ENCODE measurements around the gene SLC22A2. TPM values are rescaled to one million over a fixed set of nuclear protein-coding genes. Genes with fewer than 3 reads are reported as not detected.

Gene SLC22A2
- total and polyA plus RNA-seq, 10 of the 15 experiments (the other 5 are each of a cell fraction or from before 2014, with no cell fraction given): 0.12 TPM; not detected in 9

DNA sequence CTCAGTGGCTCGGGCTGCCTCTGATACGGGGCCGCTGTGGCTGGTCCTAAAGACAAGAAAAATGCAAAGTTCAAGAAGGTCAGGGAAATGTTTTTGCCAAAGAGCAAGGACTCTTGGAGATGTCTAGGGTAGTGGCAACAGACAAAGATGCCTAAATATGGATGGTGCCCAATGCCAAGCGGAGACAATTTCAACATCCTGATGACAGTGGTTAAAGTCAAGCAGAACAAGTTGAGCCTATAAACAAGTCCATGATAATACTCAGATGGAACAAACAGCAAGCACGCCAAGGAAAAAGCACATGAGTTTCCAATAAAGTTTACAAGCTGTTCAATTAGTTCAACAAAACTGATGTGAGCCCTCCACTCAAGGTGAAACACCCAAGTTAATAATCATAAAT, 85.9 kb downstream of the SLC22A2 start:
- no peak overlapping the region for H3K4me2 ChIP-seq (ENCODE audit: control insufficient read depth, insufficient read depth)
- H3K79me2 ChIP-seq (ENCODE audit: control insufficient read depth, insufficient read depth, low read length): no peaks in the 10 kb centered on the region
- intact Hi-C loops (cut with micrococcal nuclease; ENCODE audit: unreplicated experiment) (no loop called here), in situ Hi-C loops (cut with MboI) (no loop called here)
- ChIA-PET POLR2A (no interaction called here), SMC1A (ENCODE audit: uncharacterized antibody, unreplicated experiment) (no interaction called here), CTCF (no interaction called here), RAD21 (ENCODE audit: unreplicated experiment) (no interaction called here)
- DNase-seq (ENCODE audit: low read depth, low spot score): no peak
- no peak overlapping the region for H3K9ac ChIP-seq (ENCODE audit: control insufficient read depth, insufficient read depth, low read length)
- no peaks in the 10 kb centered on the region for H3K4me1 ChIP-seq (ENCODE audit: control insufficient read depth, insufficient read depth, low read length)
- TF ChIP-seq CBFB (IDR thresholded peaks at IDR 0.05; ENCODE audit: low read depth) (no peak), SREBF2 (IDR thresholded peaks at IDR 0.05; ENCODE audit: low read length) (no peak), DPF2 (IDR thresholded peaks at IDR 0.05) (no peak), ETV6 (conservative IDR thresholded peaks at IDR 0.05 in 1 of 2, IDR thresholded peaks at IDR 0.05 in 1 of 2; ENCODE audit: borderline replicate concordance in 1 of 2, low read depth in 1 of 2) (no peak)
- TF ChIP-seq, protein P1, sequence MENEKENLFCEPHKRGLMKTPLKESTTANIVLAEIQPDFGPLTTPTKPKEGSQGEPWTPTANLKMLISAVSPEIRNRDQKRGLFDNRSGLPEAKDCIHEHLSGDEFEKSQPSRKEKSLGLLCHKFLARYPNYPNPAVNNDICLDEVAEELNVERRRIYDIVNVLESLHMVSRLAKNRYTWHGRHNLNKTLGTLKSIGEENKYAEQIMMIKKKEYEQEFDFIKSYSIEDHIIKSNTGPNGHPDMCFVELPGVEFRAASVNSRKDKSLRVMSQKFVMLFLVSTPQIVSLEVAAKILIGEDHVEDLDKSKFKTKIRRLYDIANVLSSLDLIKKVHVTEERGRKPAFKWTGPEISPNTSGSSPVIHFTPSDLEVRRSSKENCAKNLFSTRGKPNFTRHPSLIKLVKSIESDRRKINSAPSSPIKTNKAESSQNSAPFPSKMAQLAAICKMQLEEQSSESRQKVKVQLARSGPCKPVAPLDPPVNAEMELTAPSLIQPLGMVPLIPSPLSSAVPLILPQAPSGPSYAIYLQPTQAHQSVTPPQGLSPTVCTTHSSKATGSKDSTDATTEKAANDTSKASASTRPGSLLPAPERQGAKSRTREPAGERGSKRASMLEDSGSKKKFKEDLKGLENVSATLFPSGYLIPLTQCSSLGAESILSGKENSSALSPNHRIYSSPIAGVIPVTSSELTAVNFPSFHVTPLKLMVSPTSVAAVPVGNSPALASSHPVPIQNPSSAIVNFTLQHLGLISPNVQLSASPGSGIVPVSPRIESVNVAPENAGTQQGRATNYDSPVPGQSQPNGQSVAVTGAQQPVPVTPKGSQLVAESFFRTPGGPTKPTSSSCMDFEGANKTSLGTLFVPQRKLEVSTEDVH (IDR thresholded peaks at IDR 0.05; ENCODE audit: low read depth, partially characterized antibody): no peak
- TF ChIP-seq, protein P2, sequence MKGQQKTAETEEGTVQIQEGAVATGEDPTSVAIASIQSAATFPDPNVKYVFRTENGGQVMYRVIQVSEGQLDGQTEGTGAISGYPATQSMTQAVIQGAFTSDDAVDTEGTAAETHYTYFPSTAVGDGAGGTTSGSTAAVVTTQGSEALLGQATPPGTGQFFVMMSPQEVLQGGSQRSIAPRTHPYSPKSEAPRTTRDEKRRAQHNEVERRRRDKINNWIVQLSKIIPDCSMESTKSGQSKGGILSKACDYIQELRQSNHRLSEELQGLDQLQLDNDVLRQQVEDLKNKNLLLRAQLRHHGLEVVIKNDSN (IDR thresholded peaks at IDR 0.05; ENCODE audit: borderline replicate concordance, extremely low read length, insufficient read depth, low read depth, low read length): no peak
- H4K20me1 ChIP-seq (ENCODE audit: control insufficient read depth, insufficient read depth): no peaks in the 10 kb centered on the region
- no peak overlapping the region for H2AFZ ChIP-seq (ENCODE audit: control insufficient read depth, low read depth, low read length)
- no peak for FAIRE-seq
- no peaks in the 10 kb centered on the region for H3K36me3 ChIP-seq (ENCODE audit: control insufficient read depth in 2 of 2, insufficient read depth in 2 of 2, low read length in 1 of 2)
- BruUV-seq (replicated peaks): no TSS peak
- no peaks in the 10 kb centered on the region; a peak in 1 of 4 replicates for H3K27me3 ChIP-seq (replicated peaks in 1 of 2; ENCODE audit: control insufficient read depth in 2 of 2, insufficient read depth in 2 of 2, low read length in 1 of 2)
- ATAC-seq: no peak
- no peak overlapping the region for H3K27ac ChIP-seq (ENCODE audit: control insufficient read depth, insufficient read depth)
- WGBS (ENCODE audit: insufficient coverage, insufficient replicate concordance, low lambda C conversion rate, missing lambda C conversion rate): 59% methylated on average over 5 of the region's 5 CpGs
- no peaks in the 10 kb centered on the region for H3K9me3 ChIP-seq (replicated peaks; ENCODE audit: control insufficient read depth, insufficient read depth, low read length)
- H3K4me3 ChIP-seq: no peak overlapping the region

Measured in GM12878 (cell line).